GM18858 (cell line): ENCODE measurements around the gene CLCN2.
A peak's percentile ranks its signal among the peaks of the same experiment; 100 is the strongest.
"Not testable (repeated sequence)": the region's sequence is repeated elsewhere in the genome, so short reads cannot be mapped to it uniquely, and the experiment has no call there.

Experiments
- ATAC-seq: cut with Tn5 transposase; IDR thresholded peaks from one replicate; pipeline ENCODE4 v1.9.1; 2021; ENCODE audit not compliant: unreplicated experiment

CLCN2 gene

GRCh38 chr3:184346480-184347190 lies 14.8 kb downstream of the CLCN2 start:
- ATAC-seq: no peak

GRCh38 chr3:184345317-184346144 lies 15.9 kb downstream of the CLCN2 start:
- ATAC-seq: peak; percentile 38

GRCh38 chr3:184344579-184345316 lies 16.7 kb downstream of the CLCN2 start:
- ATAC-seq: no peak

- ATAC-seq: no peak
These were observed 18.1 kb downstream of the CLCN2 start for GRCh38 chr3:184343200-184343876.

GRCh38 chr3:184341925-184342324 lies 19.5 kb downstream of the CLCN2 start:
- no peak for ATAC-seq

- not testable (repeated sequence) for ATAC-seq
These were observed 21.8 kb downstream of the CLCN2 start for GRCh38 chr3:184339451-184340135.

- no peak for ATAC-seq
These were observed 22.4 kb downstream of the CLCN2 start for GRCh38 chr3:184339001-184339400.

GRCh38 chr3:184338511-184338945 lies 22.9 kb downstream of the CLCN2 start:
- ATAC-seq: no peak

GRCh38 chr3:184337981-184338380 lies 23.4 kb downstream of the CLCN2 start:
- ATAC-seq: no peak

- ATAC-seq: no peak
These were observed 24.0 kb downstream of the CLCN2 start, which contains the start of gene FAM131A for GRCh38 chr3:184337399-184337714. FAM131A (plus strand) TSS chr3:184337600; CDS start chr3:184337631, 31 bp downstream.

GRCh38 chr3:184336547-184337398 lies 24.6 kb downstream of the CLCN2 start:
- ATAC-seq: no peak

- ATAC-seq: peak; percentile 61
These were observed 25.5 kb downstream of the CLCN2 start for GRCh38 chr3:184335661-184336546.

- peak; percentile 18 for ATAC-seq
These were observed 26.1 kb downstream of the CLCN2 start for GRCh38 chr3:184335291-184335660.

- no peak for ATAC-seq
These were observed 26.8 kb downstream of the CLCN2 start for GRCh38 chr3:184334470-184335158.

GRCh38 chr3:184333700-184334099 lies 27.7 kb downstream of the CLCN2 start:
- no peak for ATAC-seq

- no peak for ATAC-seq
These were observed 28.2 kb downstream of the CLCN2 start for GRCh38 chr3:184333190-184333589.

- no peak for ATAC-seq
These were observed 28.9 kb downstream of the CLCN2 start for GRCh38 chr3:184332370-184333090.
